ENCODE results near the gene IL4R. TPM values are rescaled to one million over a fixed set of nuclear protein-coding genes. Genes with fewer than 3 reads are reported as not detected.
A peak's percentile ranks its signal among the peaks of the same experiment; 100 is the strongest.

IL4R gene
- total and polyA plus RNA-seq, 2 of the 13 experiments (the other 11 are each of a cell fraction or from before 2014, with no cell fraction given) = 15.9 to 49.6 TPM

DNA sequence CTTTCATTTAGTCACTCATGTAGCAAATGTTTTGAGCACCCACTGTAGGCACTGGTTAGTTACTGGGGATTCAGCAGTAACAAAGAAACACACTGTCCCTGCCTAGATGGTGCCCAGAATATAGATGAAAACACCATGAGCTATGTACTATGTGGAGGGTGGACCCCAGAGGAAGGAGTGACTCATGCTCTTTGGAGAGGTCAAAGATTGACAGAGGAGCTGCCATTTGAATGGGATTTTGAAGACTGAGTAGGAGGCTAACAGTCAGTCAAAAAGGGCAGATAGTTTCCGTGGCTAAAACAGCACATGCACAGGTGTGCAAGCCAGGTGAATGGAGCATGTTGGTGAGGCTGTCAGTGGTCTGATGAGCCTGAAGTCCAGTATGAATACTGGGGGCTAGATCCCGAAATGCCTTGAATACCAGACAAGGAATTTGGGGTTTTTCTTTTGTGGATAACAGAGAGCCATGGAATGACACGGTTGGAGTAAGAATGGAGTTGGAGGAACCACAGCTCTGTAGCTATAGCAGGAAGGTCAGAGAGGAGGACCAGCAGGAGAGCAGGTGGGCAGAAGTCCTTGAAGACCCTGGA is 94.3 kb downstream of the IL4R start (continued):
- TF ChIP-seq, protein P1, sequence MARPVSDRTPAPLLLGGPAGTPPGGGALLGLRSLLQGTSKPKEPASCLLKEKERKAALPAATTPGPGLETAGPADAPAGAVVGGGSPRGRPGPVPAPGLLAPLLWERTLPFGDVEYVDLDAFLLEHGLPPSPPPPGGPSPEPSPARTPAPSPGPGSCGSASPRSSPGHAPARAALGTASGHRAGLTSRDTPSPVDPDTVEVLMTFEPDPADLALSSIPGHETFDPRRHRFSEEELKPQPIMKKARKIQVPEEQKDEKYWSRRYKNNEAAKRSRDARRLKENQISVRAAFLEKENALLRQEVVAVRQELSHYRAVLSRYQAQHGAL (CRISPR knock-in tag; IDR thresholded peaks at IDR 0.05; ENCODE audit: not compliant biosample characterization) = no peak
- TF ChIP-seq, protein P2, sequence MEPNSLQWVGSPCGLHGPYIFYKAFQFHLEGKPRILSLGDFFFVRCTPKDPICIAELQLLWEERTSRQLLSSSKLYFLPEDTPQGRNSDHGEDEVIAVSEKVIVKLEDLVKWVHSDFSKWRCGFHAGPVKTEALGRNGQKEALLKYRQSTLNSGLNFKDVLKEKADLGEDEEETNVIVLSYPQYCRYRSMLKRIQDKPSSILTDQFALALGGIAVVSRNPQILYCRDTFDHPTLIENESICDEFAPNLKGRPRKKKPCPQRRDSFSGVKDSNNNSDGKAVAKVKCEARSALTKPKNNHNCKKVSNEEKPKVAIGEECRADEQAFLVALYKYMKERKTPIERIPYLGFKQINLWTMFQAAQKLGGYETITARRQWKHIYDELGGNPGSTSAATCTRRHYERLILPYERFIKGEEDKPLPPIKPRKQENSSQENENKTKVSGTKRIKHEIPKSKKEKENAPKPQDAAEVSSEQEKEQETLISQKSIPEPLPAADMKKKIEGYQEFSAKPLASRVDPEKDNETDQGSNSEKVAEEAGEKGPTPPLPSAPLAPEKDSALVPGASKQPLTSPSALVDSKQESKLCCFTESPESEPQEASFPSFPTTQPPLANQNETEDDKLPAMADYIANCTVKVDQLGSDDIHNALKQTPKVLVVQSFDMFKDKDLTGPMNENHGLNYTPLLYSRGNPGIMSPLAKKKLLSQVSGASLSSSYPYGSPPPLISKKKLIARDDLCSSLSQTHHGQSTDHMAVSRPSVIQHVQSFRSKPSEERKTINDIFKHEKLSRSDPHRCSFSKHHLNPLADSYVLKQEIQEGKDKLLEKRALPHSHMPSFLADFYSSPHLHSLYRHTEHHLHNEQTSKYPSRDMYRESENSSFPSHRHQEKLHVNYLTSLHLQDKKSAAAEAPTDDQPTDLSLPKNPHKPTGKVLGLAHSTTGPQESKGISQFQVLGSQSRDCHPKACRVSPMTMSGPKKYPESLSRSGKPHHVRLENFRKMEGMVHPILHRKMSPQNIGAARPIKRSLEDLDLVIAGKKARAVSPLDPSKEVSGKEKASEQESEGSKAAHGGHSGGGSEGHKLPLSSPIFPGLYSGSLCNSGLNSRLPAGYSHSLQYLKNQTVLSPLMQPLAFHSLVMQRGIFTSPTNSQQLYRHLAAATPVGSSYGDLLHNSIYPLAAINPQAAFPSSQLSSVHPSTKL (CRISPR knock-in tag; IDR thresholded peaks at IDR 0.05) = peak; percentile 75
- TF ChIP-seq, protein P3, sequence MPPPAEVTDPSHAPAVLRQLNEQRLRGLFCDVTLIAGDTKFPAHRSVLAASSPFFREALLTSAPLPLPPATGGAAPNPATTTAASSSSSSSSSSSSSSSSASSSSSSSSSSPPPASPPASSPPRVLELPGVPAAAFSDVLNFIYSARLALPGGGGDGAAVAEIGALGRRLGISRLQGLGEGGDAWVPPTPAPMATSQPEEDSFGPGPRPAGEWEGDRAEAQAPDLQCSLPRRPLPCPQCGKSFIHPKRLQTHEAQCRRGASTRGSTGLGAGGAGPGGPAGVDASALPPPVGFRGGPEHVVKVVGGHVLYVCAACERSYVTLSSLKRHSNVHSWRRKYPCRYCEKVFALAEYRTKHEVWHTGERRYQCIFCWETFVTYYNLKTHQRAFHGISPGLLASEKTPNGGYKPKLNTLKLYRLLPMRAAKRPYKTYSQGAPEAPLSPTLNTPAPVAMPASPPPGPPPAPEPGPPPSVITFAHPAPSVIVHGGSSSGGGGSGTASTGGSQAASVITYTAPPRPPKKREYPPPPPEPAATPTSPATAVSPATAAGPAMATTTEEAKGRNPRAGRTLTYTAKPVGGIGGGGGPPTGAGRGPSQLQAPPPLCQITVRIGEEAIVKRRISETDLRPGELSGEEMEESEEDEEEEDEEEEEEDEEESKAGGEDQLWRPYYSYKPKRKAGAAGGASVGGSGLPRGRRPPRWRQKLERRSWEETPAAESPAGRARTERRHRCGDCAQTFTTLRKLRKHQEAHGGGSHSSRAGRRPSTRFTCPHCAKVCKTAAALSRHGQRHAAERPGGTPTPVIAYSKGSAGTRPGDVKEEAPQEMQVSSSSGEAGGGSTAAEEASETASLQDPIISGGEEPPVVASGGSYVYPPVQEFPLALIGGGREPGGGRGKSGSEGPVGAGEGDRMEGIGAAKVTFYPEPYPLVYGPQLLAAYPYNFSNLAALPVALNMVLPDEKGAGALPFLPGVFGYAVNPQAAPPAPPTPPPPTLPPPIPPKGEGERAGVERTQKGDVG (CRISPR knock-in tag; IDR thresholded peaks at IDR 0.05; ENCODE audit: borderline replicate concordance) = no peak
- TF ChIP-seq, protein P4, sequence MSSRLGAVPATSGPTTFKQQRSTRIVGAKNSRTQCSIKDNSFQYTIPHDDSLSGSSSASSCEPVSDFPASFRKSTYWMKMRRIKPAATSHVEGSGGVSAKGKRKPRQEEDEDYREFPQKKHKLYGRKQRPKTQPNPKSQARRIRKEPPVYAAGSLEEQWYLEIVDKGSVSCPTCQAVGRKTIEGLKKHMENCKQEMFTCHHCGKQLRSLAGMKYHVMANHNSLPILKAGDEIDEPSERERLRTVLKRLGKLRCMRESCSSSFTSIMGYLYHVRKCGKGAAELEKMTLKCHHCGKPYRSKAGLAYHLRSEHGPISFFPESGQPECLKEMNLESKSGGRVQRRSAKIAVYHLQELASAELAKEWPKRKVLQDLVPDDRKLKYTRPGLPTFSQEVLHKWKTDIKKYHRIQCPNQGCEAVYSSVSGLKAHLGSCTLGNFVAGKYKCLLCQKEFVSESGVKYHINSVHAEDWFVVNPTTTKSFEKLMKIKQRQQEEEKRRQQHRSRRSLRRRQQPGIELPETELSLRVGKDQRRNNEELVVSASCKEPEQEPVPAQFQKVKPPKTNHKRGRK (CRISPR knock-in tag; IDR thresholded peaks at IDR 0.05) = no peak
- no peak for TF ChIP-seq ZNF496 (CRISPR knock-in tag; IDR thresholded peaks at IDR 0.05; ENCODE audit: insufficient replicate concordance)
- TF ChIP-seq STAT5B (CRISPR knock-in tag; IDR thresholded peaks at IDR 0.05) = no peak
- TF ChIP-seq, protein P5, sequence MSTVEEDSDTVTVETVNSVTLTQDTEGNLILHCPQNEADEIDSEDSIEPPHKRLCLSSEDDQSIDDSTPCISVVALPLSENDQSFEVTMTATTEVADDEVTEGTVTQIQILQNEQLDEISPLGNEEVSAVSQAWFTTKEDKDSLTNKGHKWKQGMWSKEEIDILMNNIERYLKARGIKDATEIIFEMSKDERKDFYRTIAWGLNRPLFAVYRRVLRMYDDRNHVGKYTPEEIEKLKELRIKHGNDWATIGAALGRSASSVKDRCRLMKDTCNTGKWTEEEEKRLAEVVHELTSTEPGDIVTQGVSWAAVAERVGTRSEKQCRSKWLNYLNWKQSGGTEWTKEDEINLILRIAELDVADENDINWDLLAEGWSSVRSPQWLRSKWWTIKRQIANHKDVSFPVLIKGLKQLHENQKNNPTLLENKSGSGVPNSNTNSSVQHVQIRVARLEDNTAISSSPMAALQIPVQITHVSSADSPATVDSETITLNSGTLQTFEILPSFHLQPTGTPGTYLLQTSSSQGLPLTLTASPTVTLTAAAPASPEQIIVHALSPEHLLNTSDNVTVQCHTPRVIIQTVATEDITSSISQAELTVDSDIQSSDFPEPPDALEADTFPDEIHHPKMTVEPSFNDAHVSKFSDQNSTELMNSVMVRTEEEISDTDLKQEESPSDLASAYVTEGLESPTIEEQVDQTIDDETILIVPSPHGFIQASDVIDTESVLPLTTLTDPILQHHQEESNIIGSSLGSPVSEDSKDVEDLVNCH (CRISPR knock-in tag; IDR thresholded peaks at IDR 0.05) = no peak
- peak; percentile 58; the same call in 1 of the 2 replicates for TF ChIP-seq MEIS1 (CRISPR knock-in tag; IDR thresholded peaks at IDR 0.05; ENCODE audit: borderline replicate concordance)
- TF ChIP-seq JUNB (CRISPR knock-in tag; IDR thresholded peaks at IDR 0.05; ENCODE audit: borderline replicate concordance) = peak; percentile 90
- TF ChIP-seq, protein P6, sequence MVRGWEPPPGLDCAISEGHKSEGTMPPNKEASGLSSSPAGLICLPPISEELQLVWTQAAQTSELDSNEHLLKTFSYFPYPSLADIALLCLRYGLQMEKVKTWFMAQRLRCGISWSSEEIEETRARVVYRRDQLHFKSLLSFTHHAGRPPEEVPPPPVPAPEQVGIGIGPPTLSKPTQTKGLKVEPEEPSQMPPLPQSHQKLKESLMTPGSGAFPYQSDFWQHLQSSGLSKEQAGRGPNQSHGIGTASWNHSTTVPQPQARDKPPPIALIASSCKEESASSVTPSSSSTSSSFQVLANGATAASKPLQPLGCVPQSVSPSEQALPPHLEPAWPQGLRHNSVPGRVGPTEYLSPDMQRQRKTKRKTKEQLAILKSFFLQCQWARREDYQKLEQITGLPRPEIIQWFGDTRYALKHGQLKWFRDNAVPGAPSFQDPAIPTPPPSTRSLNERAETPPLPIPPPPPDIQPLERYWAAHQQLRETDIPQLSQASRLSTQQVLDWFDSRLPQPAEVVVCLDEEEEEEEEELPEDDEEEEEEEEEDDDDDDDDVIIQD (CRISPR knock-in tag; IDR thresholded peaks at IDR 0.05; ENCODE audit: low read depth) = peak; percentile 79
- TF ChIP-seq CBX2 (IDR thresholded peaks at IDR 0.05; ENCODE audit: low read depth, low read length) = no peak
- TF ChIP-seq CBX2 (CRISPR knock-in tag; IDR thresholded peaks at IDR 0.05; ENCODE audit: low read depth) = no peak

All from HepG2 (cell line).